ENCODE measurements around the gene NDUFB3.
"Not testable (repeated sequence)": the region's sequence is repeated elsewhere in the genome, so short reads cannot be mapped to it uniquely, and the experiment has no call there.

Gene NDUFB3

GRCh38 chr2:201100497-201100896 is 28.7 kb downstream of the NDUFB3 start:
- DNase-seq: no peak

- no peak for DNase-seq
Observed at GRCh38 chr2:201105759-201106158, 34.0 kb downstream of the NDUFB3 start.

DNA sequence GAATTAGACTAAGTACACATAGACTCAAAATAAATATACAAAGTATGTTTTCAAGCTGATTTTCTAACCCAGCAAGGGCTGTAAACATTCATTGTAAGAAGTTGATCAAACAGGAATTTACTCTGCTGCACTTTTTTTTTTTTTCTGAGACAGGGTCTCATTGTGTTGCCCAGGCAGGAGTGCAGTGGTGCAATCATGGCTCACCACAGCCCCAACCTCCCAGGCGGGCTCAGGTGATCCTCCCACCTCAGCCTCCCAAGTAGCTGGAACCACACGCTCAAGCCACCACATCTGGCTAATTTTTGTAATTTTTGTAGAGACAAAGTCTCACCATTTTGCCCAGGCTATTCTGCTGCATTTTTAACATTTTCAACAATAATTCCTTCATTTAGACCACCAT is 35.8 kb downstream of the NDUFB3 start:
- no peak for DNase-seq

DNA sequence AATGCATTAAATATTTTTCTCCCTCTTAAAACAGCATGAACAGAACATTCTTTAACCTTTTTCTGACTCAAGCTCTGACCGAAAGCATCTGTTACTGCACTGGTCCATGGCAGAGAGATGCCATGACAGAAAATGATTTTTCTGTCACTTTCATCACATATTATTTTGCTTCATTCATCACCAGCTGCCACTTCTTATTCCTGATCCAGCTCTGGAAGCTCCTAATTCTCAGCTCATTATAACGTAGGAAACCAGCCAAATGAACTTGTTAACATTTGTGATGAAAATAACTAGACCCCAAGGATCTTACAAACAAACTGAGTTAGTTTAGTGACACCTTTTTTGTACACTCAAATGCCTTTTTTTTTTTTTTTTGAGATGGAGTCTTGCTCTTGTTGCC is 36.5 kb downstream of the NDUFB3 start:
- no peak for DNase-seq

DNA sequence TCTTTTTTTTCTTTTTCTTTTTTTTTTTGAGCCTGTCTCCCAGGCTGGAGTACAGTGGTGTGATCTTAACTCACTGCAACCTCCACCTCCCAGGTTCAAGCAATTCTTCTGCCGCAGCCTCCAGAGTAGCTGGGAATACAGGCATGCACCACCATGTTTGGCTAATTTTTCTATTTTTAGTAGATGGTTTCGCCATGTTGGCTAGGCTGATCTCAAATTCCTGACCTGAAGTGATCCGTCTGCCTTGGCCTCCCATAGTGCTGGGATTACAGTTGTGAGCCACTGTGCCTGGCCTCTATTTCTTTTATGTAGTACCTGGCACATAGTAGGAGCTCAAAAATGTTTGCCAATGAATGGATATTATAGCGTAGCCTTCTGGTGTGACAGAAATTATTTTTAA is 37.4 kb downstream of the NDUFB3 start:
- no peak for DNase-seq

DNA sequence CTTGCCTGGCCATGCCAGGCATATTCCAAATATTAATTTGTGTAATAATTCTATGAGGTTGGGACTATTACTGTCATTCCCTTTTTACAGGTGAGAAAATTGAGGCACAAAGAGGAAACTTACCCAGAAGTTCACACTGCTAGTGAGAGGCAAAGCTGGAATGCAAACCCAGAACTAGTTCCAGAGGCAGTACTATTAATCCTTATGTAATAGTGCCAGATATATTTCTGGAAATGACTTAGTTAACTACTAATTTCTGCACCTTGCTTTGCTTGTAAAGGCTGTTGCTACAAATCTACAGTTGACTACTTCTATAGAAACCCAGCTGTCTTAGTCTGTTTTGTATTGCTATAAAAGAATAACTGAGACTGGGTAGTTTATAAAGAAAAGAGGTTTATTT is 38.8 kb downstream of the NDUFB3 start:
- DNase-seq: no peak

GRCh38 chr2:201111096-201111495 is 39.3 kb downstream of the NDUFB3 start:
- DNase-seq: no peak

GRCh38 chr2:201114350-201114749 is 42.5 kb downstream of the NDUFB3 start:
- no peak for DNase-seq

DNA sequence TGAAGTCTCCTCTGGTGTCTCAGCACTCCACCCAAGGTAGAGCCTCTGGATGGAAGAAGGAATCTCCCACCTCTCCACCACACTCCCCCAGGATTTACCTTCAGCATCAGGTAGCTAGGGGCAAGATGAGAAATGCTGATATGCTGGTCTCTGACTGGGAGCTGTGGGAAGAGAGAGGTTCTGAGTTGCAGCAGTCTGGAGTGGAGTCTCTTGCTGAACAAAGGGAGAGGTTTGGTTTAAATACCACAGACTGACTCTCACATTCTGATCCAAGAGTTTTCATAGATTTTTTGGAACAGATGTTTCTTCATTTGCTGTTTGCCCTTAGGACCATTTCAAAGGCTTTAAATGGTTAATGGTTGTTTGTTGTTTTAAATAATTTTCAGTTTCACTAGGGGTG is 43.0 kb downstream of the NDUFB3 start:
- no peak for DNase-seq

GRCh38 chr2:201116115-201116958 is 44.5 kb downstream of the NDUFB3 start, which contains the start of gene CFLAR:
Gene CFLAR, plus strand, starts transcription at chr2:201116164. Its CDS starts 13,702 bp downstream, at chr2:201129866.
- DNase-seq: no peak

GRCh38 chr2:201116959-201117734 is 45.3 kb downstream of the NDUFB3 start:
- no peak for DNase-seq

- DNase-seq: not testable (repeated sequence)
Observed at GRCh38 chr2:201117735-201118094, 45.9 kb downstream of the NDUFB3 start.

- no peak for DNase-seq
Observed at GRCh38 chr2:201118121-201118960, 46.5 kb downstream of the NDUFB3 start.

DNA sequence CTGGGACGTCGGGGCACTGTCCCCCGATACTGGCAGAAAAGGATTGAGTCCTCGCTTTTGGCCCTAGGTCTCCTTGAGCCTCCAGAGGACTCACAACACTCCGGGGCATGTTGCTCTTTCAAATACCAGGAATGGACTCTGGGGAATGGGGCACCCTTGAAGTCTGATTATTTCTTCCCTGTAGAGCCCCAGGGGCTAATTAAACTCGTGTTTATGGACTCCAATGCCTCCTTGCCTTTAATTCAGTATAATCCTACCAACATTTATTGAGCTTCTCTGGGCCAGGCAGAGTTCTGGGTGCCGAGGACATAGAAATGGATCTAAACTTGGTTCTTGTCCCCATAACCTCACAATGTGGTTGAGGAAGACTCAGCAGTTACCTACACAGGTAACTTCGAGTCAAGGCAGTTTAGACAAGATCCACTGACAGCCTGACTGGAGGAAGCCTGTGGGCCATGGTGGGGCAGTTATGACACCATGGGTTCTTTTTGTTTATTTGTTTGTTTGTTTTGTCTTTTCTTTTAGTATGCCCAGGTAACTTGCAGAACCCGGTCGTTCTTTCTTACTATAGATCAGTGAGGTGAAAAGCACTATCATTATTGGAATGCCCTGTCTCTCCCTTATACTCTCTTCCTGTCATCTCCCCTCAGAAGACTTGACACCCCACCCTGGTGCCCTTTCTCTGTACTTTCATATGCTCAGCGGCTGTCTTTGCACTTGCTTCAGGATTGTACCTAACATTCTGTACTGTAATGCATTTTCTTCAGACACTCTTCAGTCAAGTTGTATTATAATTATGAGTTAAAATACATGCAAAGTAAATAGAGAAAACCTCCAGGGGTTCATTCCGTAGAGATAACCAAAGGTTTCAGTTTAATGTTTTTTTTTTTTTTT is 47.4 kb downstream of the NDUFB3 start:
- no peak for DNase-seq

DNA sequence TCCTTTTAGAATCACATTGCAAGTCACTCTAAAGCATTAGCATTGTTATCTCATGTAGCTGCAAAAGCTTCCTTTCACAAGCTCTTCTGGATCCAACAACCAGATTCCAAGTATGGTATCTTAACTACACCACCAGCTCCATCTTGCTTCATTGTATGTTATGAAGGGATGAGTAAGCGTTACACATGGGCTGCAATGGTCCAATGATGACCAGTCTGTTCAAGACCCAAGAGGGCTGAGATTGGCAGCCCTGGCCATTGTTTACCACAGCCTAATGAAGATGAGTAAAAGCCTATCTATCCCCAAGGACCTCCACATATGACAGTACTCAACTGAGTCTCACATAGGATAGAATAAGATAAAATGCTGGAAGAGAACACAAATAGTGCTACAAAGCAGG is 50.5 kb downstream of the NDUFB3 start:
- no peak for DNase-seq

DNA sequence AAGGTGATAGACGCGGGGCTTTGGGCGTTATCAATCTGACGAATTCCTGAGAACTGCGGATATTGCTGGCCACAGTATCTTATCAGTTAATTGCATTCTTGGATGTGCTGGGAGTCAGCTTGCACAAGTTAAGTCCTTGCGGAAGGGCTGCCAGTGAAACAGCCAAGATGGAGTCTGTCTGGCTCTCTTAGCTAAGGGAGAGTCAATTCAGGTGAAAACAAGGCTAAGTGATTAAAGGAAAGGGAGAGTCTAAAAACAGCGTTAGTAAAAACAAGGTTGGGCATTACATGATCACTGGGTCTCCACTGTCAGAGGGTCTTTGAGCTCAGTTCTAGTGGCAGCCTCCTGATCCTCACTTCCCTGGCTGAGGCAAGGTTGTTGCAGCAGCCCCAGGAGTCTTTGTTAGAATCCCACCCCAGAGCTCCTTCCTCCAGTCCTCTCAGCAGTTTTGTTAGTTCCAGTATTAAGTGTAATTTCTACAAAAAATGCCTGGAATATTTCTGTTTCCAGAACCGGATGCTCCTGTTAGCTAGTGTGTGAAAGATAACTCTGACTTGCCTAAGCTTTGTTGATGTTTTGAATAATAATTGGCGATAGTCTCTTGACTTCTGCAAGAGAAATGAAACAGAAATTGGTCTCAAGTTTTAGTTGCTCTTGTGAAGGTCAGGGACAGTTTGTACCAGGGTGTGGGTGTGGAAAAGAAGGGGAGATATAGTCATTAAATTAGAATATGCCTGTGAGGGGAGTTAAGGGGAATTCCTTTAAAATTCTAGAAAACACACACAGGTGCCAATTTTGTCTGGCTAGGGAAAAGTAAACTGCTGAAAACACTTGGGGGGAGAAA is 54.7 kb downstream of the NDUFB3 start:
- DNase-seq: no peak

DNA sequence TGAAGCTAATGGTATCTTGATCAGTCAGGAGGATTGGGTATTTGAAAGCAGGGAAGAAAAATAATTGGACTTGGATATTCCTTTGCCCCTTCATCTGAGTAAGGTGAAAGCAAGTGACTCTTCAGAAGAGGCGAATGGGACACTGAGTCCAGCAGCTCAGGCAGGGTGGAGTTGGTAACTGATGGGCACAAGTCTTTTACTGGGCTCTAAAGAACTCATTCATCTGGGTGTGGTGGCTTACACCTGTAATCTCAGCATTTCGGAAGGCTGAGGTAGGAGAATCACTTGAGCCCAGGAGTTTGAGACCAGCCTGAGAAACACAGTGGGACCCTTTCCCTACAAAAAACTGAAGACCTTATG is 55.3 kb downstream of the NDUFB3 start:
- no peak for DNase-seq

DNA sequence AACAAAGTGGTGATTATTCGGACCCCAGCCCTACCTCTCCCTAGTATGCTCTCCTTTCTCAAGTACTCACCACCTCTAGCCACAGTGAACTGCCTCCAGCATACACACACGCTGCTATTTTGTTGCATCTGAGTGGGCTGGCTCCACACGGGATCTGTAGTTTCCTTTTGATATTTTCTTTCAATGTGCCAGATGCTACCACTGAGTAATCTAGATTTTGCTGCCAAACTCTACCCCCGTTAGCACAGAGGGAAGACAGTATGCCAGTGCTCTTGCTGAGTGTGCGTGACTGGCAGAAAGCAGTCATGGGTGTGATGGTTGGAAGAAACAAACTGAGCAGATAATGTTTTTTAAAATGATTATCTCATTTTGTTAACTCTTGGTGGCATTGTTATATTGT is 55.8 kb downstream of the NDUFB3 start:
- no peak for DNase-seq

GRCh38 chr2:201128033-201128432 is 56.2 kb downstream of the NDUFB3 start:
- DNase-seq: no peak

- no peak for DNase-seq
Observed at GRCh38 chr2:201128933-201129505, 57.2 kb downstream of the NDUFB3 start.

Data from NCI-H1436 treated with DMSO at 0.1 percent for 48 hours (cell line).